Stimulated activated naive CD4-positive, alpha-beta T cell (primary cell): Measurements from ENCODE around the gene PCDHGA9.
"Not testable (repeated sequence)": the region's sequence is repeated elsewhere in the genome, so short reads cannot be mapped to it uniquely, and the experiment has no call there.

Experiments used
- DNase-seq, 6 experiments: peaks; one replicate each; lab custom pipeline; 2025; lab: John Stamatoyannopoulos, UW

Gene PCDHGA9

GRCh38 chr5:141402553-141403243 is at the start of gene PCDHGA9:
Gene PCDHGA9 (plus strand): TSS chr5:141402778. CDS start chr5:141402953, 175 bp downstream.
- DNase-seq: no peak

GRCh38 chr5:141354900-141355469 is 47.6 kb upstream of the PCDHGA9 start, which contains the start of gene PCDHGA4:
Gene PCDHGA4 (plus strand): TSS chr5:141355021. CDS start chr5:141355108, 87 bp downstream.
- no peak for DNase-seq

- no peak for DNase-seq
Observed at GRCh38 chr5:141355641-141356040, 46.9 kb upstream of the PCDHGA9 start.

GRCh38 chr5:141356133-141356532 is 46.4 kb upstream of the PCDHGA9 start:
- DNase-seq: no peak

- DNase-seq: no peak
Observed at GRCh38 chr5:141356950-141357349, 45.6 kb upstream of the PCDHGA9 start.

- DNase-seq: no peak
Observed at GRCh38 chr5:141359790-141360426, 42.7 kb upstream of the PCDHGA9 start, which contains the start of gene PCDHGB2. Gene PCDHGB2 (plus strand): TSS chr5:141359994. CDS start chr5:141360136, 142 bp downstream.

- DNase-seq: no peak
Observed at GRCh38 chr5:141360685-141361084, 41.9 kb upstream of the PCDHGA9 start.

- no peak for DNase-seq
Observed at GRCh38 chr5:141362719-141363118, 39.9 kb upstream of the PCDHGA9 start.

GRCh38 chr5:141363952-141364660 is 38.5 kb upstream of the PCDHGA9 start, which contains the start of gene PCDHGA5:
Gene PCDHGA5 (plus strand): TSS chr5:141364162. CDS start chr5:141364331, 169 bp downstream.
- no peak for DNase-seq

GRCh38 chr5:141366016-141366896 is 36.3 kb upstream of the PCDHGA9 start:
- DNase-seq: no peak

- DNase-seq: peak in 3 of 6 experiments; percentile 15 to 31 (median 21)
Observed at GRCh38 chr5:141369994-141370848, 32.4 kb upstream of the PCDHGA9 start, which contains the start of gene PCDHGB3. Gene PCDHGB3 (plus strand): TSS chr5:141370242. CDS start chr5:141370395, 153 bp downstream.

GRCh38 chr5:141371572-141372475 is 30.8 kb upstream of the PCDHGA9 start:
- DNase-seq: no peak

- no peak for DNase-seq
Observed at GRCh38 chr5:141373673-141374317, 28.8 kb upstream of the PCDHGA9 start, which contains the start of gene PCDHGA6. Gene PCDHGA6 (plus strand): TSS chr5:141373891. CDS start chr5:141374084, 193 bp downstream.

GRCh38 chr5:141374627-141375026 is 28.0 kb upstream of the PCDHGA9 start:
- DNase-seq: no peak

GRCh38 chr5:141375444-141376155 is 27.0 kb upstream of the PCDHGA9 start:
- DNase-seq: not testable (repeated sequence)

GRCh38 chr5:141382469-141383294 is 19.9 kb upstream of the PCDHGA9 start, which contains the start of gene PCDHGA7:
Gene PCDHGA7 (plus strand): TSS chr5:141382742. CDS start chr5:141382900, 158 bp downstream.
- DNase-seq: no peak

GRCh38 chr5:141383345-141383744 is 19.2 kb upstream of the PCDHGA9 start:
- DNase-seq: no peak
